ENCODE data around the gene GTF2E1. TPM values are rescaled to one million over a fixed set of nuclear protein-coding genes. Genes with fewer than 3 reads are reported as not detected.
"Not testable (repeated sequence)": the region's sequence is repeated elsewhere in the genome, so short reads cannot be mapped to it uniquely, and the experiment has no call there.

GTF2E1 gene
- total and polyA plus RNA-seq, 3 donors from 2014 or later = 23.6 to 32.2 (median 26.0) TPM

GRCh38 chr3:120753810-120754209, 11.3 kb downstream of the GTF2E1 start:
- TF ChIP-seq, protein P1, sequence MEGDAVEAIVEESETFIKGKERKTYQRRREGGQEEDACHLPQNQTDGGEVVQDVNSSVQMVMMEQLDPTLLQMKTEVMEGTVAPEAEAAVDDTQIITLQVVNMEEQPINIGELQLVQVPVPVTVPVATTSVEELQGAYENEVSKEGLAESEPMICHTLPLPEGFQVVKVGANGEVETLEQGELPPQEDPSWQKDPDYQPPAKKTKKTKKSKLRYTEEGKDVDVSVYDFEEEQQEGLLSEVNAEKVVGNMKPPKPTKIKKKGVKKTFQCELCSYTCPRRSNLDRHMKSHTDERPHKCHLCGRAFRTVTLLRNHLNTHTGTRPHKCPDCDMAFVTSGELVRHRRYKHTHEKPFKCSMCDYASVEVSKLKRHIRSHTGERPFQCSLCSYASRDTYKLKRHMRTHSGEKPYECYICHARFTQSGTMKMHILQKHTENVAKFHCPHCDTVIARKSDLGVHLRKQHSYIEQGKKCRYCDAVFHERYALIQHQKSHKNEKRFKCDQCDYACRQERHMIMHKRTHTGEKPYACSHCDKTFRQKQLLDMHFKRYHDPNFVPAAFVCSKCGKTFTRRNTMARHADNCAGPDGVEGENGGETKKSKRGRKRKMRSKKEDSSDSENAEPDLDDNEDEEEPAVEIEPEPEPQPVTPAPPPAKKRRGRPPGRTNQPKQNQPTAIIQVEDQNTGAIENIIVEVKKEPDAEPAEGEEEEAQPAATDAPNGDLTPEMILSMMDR (IDR thresholded peaks at IDR 0.05) = no peak
- TF ChIP-seq POLR2A (IDR thresholded peaks at IDR 0.05) = no peak
- Histone ChIP-seq H3K27me3 (no peaks in the 10 kb centered on the region), H3K4me3 (no peak overlapping the region), H3K4me1 (no peaks in the 10 kb centered on the region), H3K36me3 (ENCODE audit: low read depth, missing control alignments) (no peaks in the 10 kb centered on the region), H3K27ac (no peak overlapping the region), H3K9me3 (no peaks in the 10 kb centered on the region)
- DNase-seq = no peak
- intact Hi-C loops (cut with DNase I; ENCODE audit: low total_unique reads) = no loop called here

DNA sequence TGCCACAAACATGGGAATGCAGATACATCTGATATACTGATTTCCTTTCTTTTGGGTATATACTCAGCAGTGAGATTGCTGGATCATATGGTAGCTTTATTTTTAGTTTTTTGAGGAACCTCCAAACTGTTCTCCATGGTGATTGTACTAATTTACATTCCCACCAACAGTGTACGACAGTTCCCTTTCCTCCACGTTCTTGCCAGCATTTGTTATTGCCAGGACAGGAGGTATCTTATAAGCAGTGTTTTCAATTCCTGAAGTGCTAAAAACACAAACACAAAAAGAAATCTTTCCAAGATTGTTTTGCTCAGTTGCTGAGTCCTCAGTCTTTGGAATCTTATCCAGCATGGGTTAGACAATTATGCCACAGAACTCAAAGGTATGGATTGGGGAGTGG, 13.5 kb downstream of the GTF2E1 start:
- no peaks in the 10 kb centered on the region for H3K36me3 ChIP-seq (ENCODE audit: low read depth, missing control alignments)
- H3K27me3 ChIP-seq = no peaks in the 10 kb centered on the region
- no peaks in the 10 kb centered on the region for H3K9me3 ChIP-seq
- WGBS, 2 donors = 74 to 79% methylated on average over 2 of the region's 2 CpGs
- TF ChIP-seq, protein P1 (IDR thresholded peaks at IDR 0.05) = no peak
- no peak for TF ChIP-seq POLR2A (IDR thresholded peaks at IDR 0.05)
- intact Hi-C loops (cut with DNase I; ENCODE audit: low total_unique reads) = no loop called here
- H3K4me1 ChIP-seq = no peaks in the 10 kb centered on the region
- no peak for DNase-seq
- H3K27ac ChIP-seq = no peak overlapping the region
- H3K4me3 ChIP-seq = no peak overlapping the region

DNA sequence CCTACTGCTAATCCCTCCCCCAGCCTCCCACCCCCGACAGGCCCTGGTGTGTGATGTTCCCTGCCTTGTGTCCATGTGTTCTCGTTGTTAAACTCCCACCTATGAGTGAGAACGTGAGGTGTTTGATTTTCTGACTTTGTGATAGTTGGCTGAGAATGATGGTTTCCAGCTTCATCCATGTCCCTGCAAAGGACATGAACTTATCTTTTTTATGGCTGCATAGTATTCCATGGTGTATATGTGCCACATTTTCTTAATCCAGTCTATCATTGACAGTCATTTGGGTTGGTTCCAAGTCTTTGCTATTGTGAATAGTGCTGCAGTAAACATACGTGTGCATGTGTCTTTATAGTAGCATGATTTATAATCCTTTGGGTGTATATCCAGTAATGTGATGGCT, 16.0 kb downstream of the GTF2E1 start:
- H3K27ac ChIP-seq; H3K4me1 ChIP-seq; DNase-seq; H3K4me3 ChIP-seq; intact Hi-C loops (cut with DNase I; ENCODE audit: low total_unique reads); H3K36me3 ChIP-seq (ENCODE audit: low read depth, missing control alignments); H3K9me3 ChIP-seq; H3K27me3 ChIP-seq: not testable (repeated sequence)
- 71 to 83% methylated on average over 4 of the region's 4 CpGs for WGBS, 2 donors

GRCh38 chr3:120762615-120763014, 20.1 kb downstream of the GTF2E1 start:
- Histone ChIP-seq H3K4me3 (no peak overlapping the region), H3K4me1 (peaks cover 9% of the 10 kb centered on the region), H3K9me3 (no peaks in the 10 kb centered on the region), H3K27me3 (no peaks in the 10 kb centered on the region), H3K36me3 (ENCODE audit: low read depth, missing control alignments) (no peaks in the 10 kb centered on the region), H3K27ac (no peak overlapping the region)
- intact Hi-C loops (cut with DNase I; ENCODE audit: low total_unique reads) = no loop called here
- TF ChIP-seq POLR2A (IDR thresholded peaks at IDR 0.05) = no peak
- TF ChIP-seq, protein P1 (IDR thresholded peaks at IDR 0.05) = no peak
- DNase-seq = no peak
- 89% methylated on average over 1 of the region's 1 CpG for WGBS, 2 donors

- Histone ChIP-seq H3K27me3 (no peaks in the 10 kb centered on the region), H3K27ac (no peak overlapping the region), H3K4me3 (no peak overlapping the region), H3K9me3 (no peaks in the 10 kb centered on the region), H3K36me3 (ENCODE audit: low read depth, missing control alignments) (no peaks in the 10 kb centered on the region), H3K4me1 (peaks cover 9% of the 10 kb centered on the region)
- WGBS, 2 donors = 69 to 74% methylated on average over 1 of the region's 1 CpG
- DNase-seq = no peak
- TF ChIP-seq, protein P1 (IDR thresholded peaks at IDR 0.05) = no peak
- TF ChIP-seq POLR2A (IDR thresholded peaks at IDR 0.05) = no peak
- intact Hi-C loops (cut with DNase I; ENCODE audit: low total_unique reads) = no loop called here
These were observed 21.1 kb downstream of the GTF2E1 start for GRCh38 chr3:120763601-120764000.
